ENCODE measurements around the gene AUH. TPM values are rescaled to one million over a fixed set of nuclear protein-coding genes. Genes with fewer than 3 reads are reported as not detected.

AUH gene
- total RNA-seq, 1 donor from 2014 or later = 50.4 TPM

- intact Hi-C loops (cut with micrococcal nuclease) = no loop called here
- Mint-ChIP-seq H3K4me1 (ENCODE audit: low read depth) (peaks cover 13% of the 10 kb centered on the region), H3K9me3 (no peaks in the 10 kb centered on the region), H3K36me3 (ENCODE audit: low read depth) (peaks cover 48% of the 10 kb centered on the region), H3K4me3 (no peak overlapping the region), H3K27me3 (ENCODE audit: insufficient read depth) (no peaks in the 10 kb centered on the region), H3K27ac (no peak overlapping the region)
- no peak for DNase-seq (ENCODE audit: low spot score)
Observed at GRCh38 chr9:91298311-91298710, 63.4 kb downstream of the AUH start.

GRCh38 chr9:91297306-91297705 is 64.4 kb downstream of the AUH start:
- H3K36me3 Mint-ChIP-seq (ENCODE audit: low read depth) = peaks cover 57% of the 10 kb centered on the region
- H3K27me3 Mint-ChIP-seq (ENCODE audit: insufficient read depth) = no peaks in the 10 kb centered on the region
- no peak for DNase-seq (ENCODE audit: low spot score)
- H3K4me1 Mint-ChIP-seq (ENCODE audit: low read depth) = peaks cover 13% of the 10 kb centered on the region
- H3K9me3 Mint-ChIP-seq = no peaks in the 10 kb centered on the region
- no peak overlapping the region for H3K27ac Mint-ChIP-seq
- no peak overlapping the region for H3K4me3 Mint-ChIP-seq
- intact Hi-C loops (cut with micrococcal nuclease) = no loop called here

GRCh38 chr9:91296354-91296753 is 65.4 kb downstream of the AUH start:
- no peak overlapping the region for H3K4me3 Mint-ChIP-seq
- H3K9me3 Mint-ChIP-seq = no peaks in the 10 kb centered on the region
- no peak for DNase-seq (ENCODE audit: low spot score)
- H3K27ac Mint-ChIP-seq = no peak overlapping the region
- H3K27me3 Mint-ChIP-seq (ENCODE audit: insufficient read depth) = no peaks in the 10 kb centered on the region
- peaks cover 61% of the 10 kb centered on the region for H3K36me3 Mint-ChIP-seq (ENCODE audit: low read depth)
- intact Hi-C loops (cut with micrococcal nuclease) = no loop called here
- peaks cover 13% of the 10 kb centered on the region for H3K4me1 Mint-ChIP-seq (ENCODE audit: low read depth)

GRCh38 chr9:91295357-91295756 is 66.4 kb downstream of the AUH start:
- Mint-ChIP-seq H3K36me3 (ENCODE audit: low read depth) (peaks cover 64% of the 10 kb centered on the region), H3K4me3 (no peak overlapping the region)
- intact Hi-C loops (cut with micrococcal nuclease) = no loop called here

GRCh38 chr9:91291866-91292265 is 69.9 kb downstream of the AUH start:
- intact Hi-C loops (cut with micrococcal nuclease) = loop anchor here (1.0 kb wide), 1 partner anchor 29 kb away; no protein-coding TSS in a partner anchor
- DNase-seq (ENCODE audit: low spot score) = no peak
- Mint-ChIP-seq H3K27ac (no peak overlapping the region), H3K36me3 (ENCODE audit: low read depth) (peaks cover 63% of the 10 kb centered on the region), H3K4me3 (no peak overlapping the region), H3K4me1 (ENCODE audit: low read depth) (peaks cover 11% of the 10 kb centered on the region), H3K9me3 (no peaks in the 10 kb centered on the region), H3K27me3 (ENCODE audit: insufficient read depth) (no peaks in the 10 kb centered on the region)

More at GRCh38 chr9:91295357-91295756, 66.4 kb downstream of the AUH start:
- H3K27me3 Mint-ChIP-seq (ENCODE audit: insufficient read depth) = no peaks in the 10 kb centered on the region
- no peaks in the 10 kb centered on the region for H3K9me3 Mint-ChIP-seq
- no peak overlapping the region for H3K27ac Mint-ChIP-seq
- no peak for DNase-seq (ENCODE audit: low spot score)
- peaks cover 16% of the 10 kb centered on the region for H3K4me1 Mint-ChIP-seq (ENCODE audit: low read depth)

GRCh38 chr9:91289244-91289643 is 72.5 kb downstream of the AUH start:
- H3K4me1 Mint-ChIP-seq (ENCODE audit: low read depth) = peaks cover 23% of the 10 kb centered on the region
- peaks cover 59% of the 10 kb centered on the region for H3K36me3 Mint-ChIP-seq (ENCODE audit: low read depth)
- H3K9me3 Mint-ChIP-seq = peaks cover 3% of the 10 kb centered on the region
- H3K4me3 Mint-ChIP-seq = no peak overlapping the region
- H3K27ac Mint-ChIP-seq = no peak overlapping the region
- intact Hi-C loops (cut with micrococcal nuclease) = no loop called here
- DNase-seq (ENCODE audit: low spot score) = no peak
- no peaks in the 10 kb centered on the region for H3K27me3 Mint-ChIP-seq (ENCODE audit: insufficient read depth)

GRCh38 chr9:91285729-91286353 is 75.9 kb downstream of the AUH start:
- Mint-ChIP-seq H3K4me3 (no peak overlapping the region), H3K4me1 (ENCODE audit: low read depth) (peaks cover 25% of the 10 kb centered on the region), H3K36me3 (ENCODE audit: low read depth) (peaks cover 57% of the 10 kb centered on the region), H3K27me3 (ENCODE audit: insufficient read depth) (no peaks in the 10 kb centered on the region), H3K9me3 (peaks cover 3% of the 10 kb centered on the region), H3K27ac (no peak overlapping the region)
- no peak for DNase-seq (ENCODE audit: low spot score)
- intact Hi-C loops (cut with micrococcal nuclease) = no loop called here

- intact Hi-C loops (cut with micrococcal nuclease) = no loop called here
- no peaks in the 10 kb centered on the region for H3K27me3 Mint-ChIP-seq (ENCODE audit: insufficient read depth)
- H3K27ac Mint-ChIP-seq = no peak overlapping the region
- peaks cover 54% of the 10 kb centered on the region for H3K36me3 Mint-ChIP-seq (ENCODE audit: low read depth)
- peaks cover 3% of the 10 kb centered on the region for H3K9me3 Mint-ChIP-seq
- H3K4me3 Mint-ChIP-seq = no peak overlapping the region
- DNase-seq (ENCODE audit: low spot score) = no peak
- peaks cover 23% of the 10 kb centered on the region for H3K4me1 Mint-ChIP-seq (ENCODE audit: low read depth)
Observed at GRCh38 chr9:91282292-91282691, 79.4 kb downstream of the AUH start.

GRCh38 chr9:91279296-91280204 is 82.2 kb downstream of the AUH start:
- H3K27ac Mint-ChIP-seq = no peak overlapping the region
- intact Hi-C loops (cut with micrococcal nuclease) = no loop called here
- peaks cover 41% of the 10 kb centered on the region for H3K36me3 Mint-ChIP-seq (ENCODE audit: low read depth)
- H3K27me3 Mint-ChIP-seq (ENCODE audit: insufficient read depth) = no peaks in the 10 kb centered on the region
- H3K4me1 Mint-ChIP-seq (ENCODE audit: low read depth) = peaks cover 20% of the 10 kb centered on the region
- no peaks in the 10 kb centered on the region for H3K9me3 Mint-ChIP-seq
- no peak overlapping the region for H3K4me3 Mint-ChIP-seq
- no peak for DNase-seq (ENCODE audit: low spot score)

- Mint-ChIP-seq H3K4me1 (ENCODE audit: low read depth) (peaks cover 23% of the 10 kb centered on the region), H3K27ac (peak overlapping the region; percentile 55), H3K27me3 (ENCODE audit: insufficient read depth) (no peaks in the 10 kb centered on the region), H3K9me3 (no peaks in the 10 kb centered on the region), H3K4me3 (no peak overlapping the region), H3K36me3 (ENCODE audit: low read depth) (peaks cover 26% of the 10 kb centered on the region)
- no peak for DNase-seq (ENCODE audit: low spot score)
- intact Hi-C loops (cut with micrococcal nuclease) = no loop called here
Observed at GRCh38 chr9:91276513-91276912, 85.2 kb downstream of the AUH start.

GRCh38 chr9:91275655-91276054 is 86.1 kb downstream of the AUH start:
- intact Hi-C loops (cut with micrococcal nuclease) = no loop called here
- Mint-ChIP-seq H3K9me3 (no peaks in the 10 kb centered on the region), H3K4me3 (no peak overlapping the region)

GRCh38 chr9:91274949-91275492 is 86.7 kb downstream of the AUH start:
- Mint-ChIP-seq H3K36me3 (ENCODE audit: low read depth) (peaks cover 16% of the 10 kb centered on the region), H3K4me1 (ENCODE audit: low read depth) (peaks cover 23% of the 10 kb centered on the region), H3K27ac (peak overlapping the region; percentile 42), H3K4me3 (no peak overlapping the region), H3K9me3 (no peaks in the 10 kb centered on the region), H3K27me3 (ENCODE audit: insufficient read depth) (no peaks in the 10 kb centered on the region)
- intact Hi-C loops (cut with micrococcal nuclease) = no loop called here
- no peak for DNase-seq (ENCODE audit: low spot score)

More at GRCh38 chr9:91275655-91276054, 86.1 kb downstream of the AUH start:
- no peak overlapping the region for H3K27ac Mint-ChIP-seq
- no peaks in the 10 kb centered on the region for H3K27me3 Mint-ChIP-seq (ENCODE audit: insufficient read depth)
- DNase-seq (ENCODE audit: low spot score) = no peak
- peaks cover 18% of the 10 kb centered on the region for H3K36me3 Mint-ChIP-seq (ENCODE audit: low read depth)
- peaks cover 23% of the 10 kb centered on the region for H3K4me1 Mint-ChIP-seq (ENCODE audit: low read depth)
